HepG2 (cell line): ENCODE measurements around the gene FKBP14. TPM values are rescaled to one million over a fixed set of nuclear protein-coding genes. Genes with fewer than 3 reads are reported as not detected.

Experiments used
- ARID3A ChIP-seq: IDR thresholded peaks from 2 replicates; pipeline ENCODE4 v1.6.1; 2012; ENCODE audit warnings: low read depth, low read length, improper control_type of control experiment
- FOXJ3 ChIP-seq: sonication (generic); formaldehyde crosslinking; IDR thresholded peaks from 2 replicates; pipeline ENCODE4 v1.4.0; 2020; ENCODE audit warnings: missing genetic modification reagents, mild to moderate bottlenecking, borderline replicate concordance
- FOXO1 ChIP-seq: sonication (generic); formaldehyde crosslinking; IDR thresholded peaks from 2 replicates; pipeline ENCODE4 v1.4.0; 2020; ENCODE audit warnings: missing genetic modification reagents
- GABPA ChIP-seq, 2 experiments: IDR thresholded peaks; 2 replicates each; pipeline ENCODE4 v1.6.1; 2011 to 2016; ENCODE audit warnings: low read depth in 2 of 2, low read length in 1 of 2, missing biosample characterization in 1 of 2, missing genetic modification characterization in 1 of 2
- HOXA3 ChIP-seq: sonication (generic); formaldehyde crosslinking; IDR thresholded peaks from 2 replicates; pipeline ENCODE4 v1.5.0; 2020; ENCODE audit warnings: missing genetic modification reagents
- MLX ChIP-seq: IDR thresholded peaks from 2 replicates; pipeline ENCODE4 v1.6.1; 2016
- PAX8 ChIP-seq: sonication (generic); formaldehyde crosslinking; IDR thresholded peaks from 2 replicates; pipeline ENCODE4 v1.8.0; 2022; ENCODE audit warnings: mild to moderate bottlenecking, missing genetic modification reagents, borderline replicate concordance
- PCBP2 ChIP-seq: fragments of 200-400 bp; formaldehyde crosslinking; optimal IDR thresholded peaks from 2 replicates; pipeline ENCODE3; 2018; ENCODE audit warnings: low read length, low read depth; ENCODE audit not compliant: poor library complexity, severe bottlenecking
- RAD21 ChIP-seq: fragments of 450-650 bp; formaldehyde crosslinking; IDR thresholded peaks from 2 replicates; pipeline ENCODE4 v1.5.0; 2020; ENCODE audit warnings: mild to moderate bottlenecking
- SIX4 ChIP-seq: sonication (generic); formaldehyde crosslinking; IDR thresholded peaks from 2 replicates; pipeline ENCODE4 v1.4.0; 2020; ENCODE audit warnings: missing genetic modification reagents
- TGIF2 ChIP-seq: IDR thresholded peaks from 2 replicates; pipeline ENCODE4 v1.6.1; 2016; ENCODE audit warnings: control low read depth, missing compliant biosample characterization
- TRIM24 ChIP-seq: sonication (generic); formaldehyde crosslinking; IDR thresholded peaks from 2 replicates; pipeline ENCODE4 v1.8.0; 2022; ENCODE audit warnings: mild to moderate bottlenecking, missing genetic modification reagents
- WIZ ChIP-seq: sonication (generic); formaldehyde crosslinking; IDR thresholded peaks from 2 replicates; pipeline ENCODE4 v1.5.1; 2020; ENCODE audit warnings: mild to moderate bottlenecking, missing genetic modification reagents
- ZNF101 ChIP-seq: sonication (generic); formaldehyde crosslinking; IDR thresholded peaks from 2 replicates; pipeline ENCODE4 v1.4.0; 2020; ENCODE audit warnings: mild to moderate bottlenecking, low read depth, missing genetic modification reagents, borderline replicate concordance
- ZNF790 ChIP-seq: sonication (generic); formaldehyde crosslinking; IDR thresholded peaks from 2 replicates; pipeline ENCODE4 v1.8.0; 2022; ENCODE audit warnings: missing genetic modification reagents, mild to moderate bottlenecking, borderline replicate concordance
- polyA plus RNA-seq, 8 experiments: library from polyadenylated mRNA; depleted of rRNA in 3 of 8; stranded (reverse) in 7 of 8; unstranded in 1 of 8; fragments of >200 nt; fragmentation: Illumina TruSeq in 4 of 8; extraction: Trizol in 4 of 8; gene quantifications; 2 replicates each; pipeline versions ENCODE4 v1.2.1 to v1.2.3, GENCODE V29; 2011 to 2016; ENCODE audit warnings: low read depth in 4 of 8, missing spikeins in 1 of 8, mixed read lengths in 1 of 8; ENCODE audit not compliant: insufficient read depth in 1 of 8
- total RNA-seq, 5 experiments: library from RNA; depleted of rRNA; stranded (reverse); fragments of >200 nt; fragmentation: Illumina TruSeq; extraction: Trizol; gene quantifications; 2 replicates each; pipeline ENCODE4 v1.2.3, GENCODE V29; 2016; ENCODE audit warnings: low read depth in 1 of 5
- TF ChIP-seq, protein P1 (sequence below): sonication (generic); formaldehyde crosslinking; IDR thresholded peaks from 2 replicates; pipeline ENCODE4 v1.4.0; 2020; ENCODE audit warnings: mild to moderate bottlenecking, missing genetic modification reagents
- TF ChIP-seq, protein P2 (sequence below): sonication (generic); formaldehyde crosslinking; IDR thresholded peaks from 2 replicates; pipeline ENCODE4 v1.4.0; 2020; ENCODE audit warnings: low read depth, missing genetic modification reagents

FKBP14 gene
- total and polyA plus RNA-seq, 2 of the 13 experiments (the other 11 are each of a cell fraction or from before 2014, with no cell fraction given): 20.0 to 32.3 TPM

DNA sequence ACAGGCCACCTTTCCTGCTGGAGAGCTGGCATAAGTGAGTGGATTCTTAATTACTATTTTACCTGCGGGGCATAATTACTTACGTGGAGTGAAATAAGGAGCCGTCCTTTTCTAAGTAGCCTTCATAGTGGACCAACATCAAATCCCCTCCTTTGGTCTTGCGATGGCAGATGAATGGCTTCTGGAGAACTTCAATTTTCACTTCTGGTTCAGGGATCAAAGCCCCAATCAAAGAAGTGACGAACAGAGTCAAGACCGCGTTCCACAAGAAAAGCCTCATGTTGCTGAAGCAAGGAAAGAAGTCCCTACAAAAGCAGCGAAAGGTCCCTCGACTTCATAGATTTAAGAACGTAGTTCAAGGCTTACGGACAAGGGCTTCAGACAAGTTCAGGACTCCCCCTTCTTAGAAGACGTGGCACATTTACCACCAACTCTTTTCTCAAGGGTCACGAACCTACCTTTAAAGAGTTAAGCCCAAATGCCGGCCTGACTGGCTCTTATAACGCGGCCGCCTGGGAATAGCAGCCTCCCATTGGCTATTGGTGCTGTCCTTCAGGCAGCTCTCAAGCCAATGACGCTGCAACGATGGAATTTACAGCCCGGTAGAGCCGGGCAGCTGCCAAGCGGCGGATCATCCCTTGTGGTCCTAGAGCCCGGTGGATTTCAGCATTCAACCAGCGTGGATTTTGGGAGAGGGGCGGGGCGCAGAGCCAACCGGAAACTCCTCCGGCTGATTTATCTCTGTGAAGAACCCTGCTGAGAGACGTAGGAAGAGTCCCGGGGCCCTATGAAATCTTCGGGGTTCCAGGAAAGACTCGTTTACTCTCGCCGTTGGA lies at the start of gene FKBP14 (continued):
- TF ChIP-seq ZNF101: no peak
- peak; percentile 27; the same call in 1 of the 2 replicates for TF ChIP-seq FOXJ3 (CRISPR knock-in tag)
- no peak for TF ChIP-seq RAD21
- peak; percentile 52; the same call in 1 of the 2 replicates for TF ChIP-seq TGIF2
- TF ChIP-seq ZNF790 (CRISPR knock-in tag): no peak
- TF ChIP-seq WIZ (CRISPR knock-in tag): no peak
- no peak for TF ChIP-seq FOXO1
- 0 out of 2 replicates have a peak, but pooled peaks have one; percentile 36 for TF ChIP-seq ARID3A
- no peak for TF ChIP-seq TRIM24
- no peak for TF ChIP-seq GABPA (IDR thresholded peaks at IDR 0.05; ENCODE audit: low read depth, low read length)
- peak; percentile 76 for TF ChIP-seq GABPA (CRISPR knock-in tag; IDR thresholded peaks at IDR 0.05; ENCODE audit: low read depth)
- TF ChIP-seq, protein P1, sequence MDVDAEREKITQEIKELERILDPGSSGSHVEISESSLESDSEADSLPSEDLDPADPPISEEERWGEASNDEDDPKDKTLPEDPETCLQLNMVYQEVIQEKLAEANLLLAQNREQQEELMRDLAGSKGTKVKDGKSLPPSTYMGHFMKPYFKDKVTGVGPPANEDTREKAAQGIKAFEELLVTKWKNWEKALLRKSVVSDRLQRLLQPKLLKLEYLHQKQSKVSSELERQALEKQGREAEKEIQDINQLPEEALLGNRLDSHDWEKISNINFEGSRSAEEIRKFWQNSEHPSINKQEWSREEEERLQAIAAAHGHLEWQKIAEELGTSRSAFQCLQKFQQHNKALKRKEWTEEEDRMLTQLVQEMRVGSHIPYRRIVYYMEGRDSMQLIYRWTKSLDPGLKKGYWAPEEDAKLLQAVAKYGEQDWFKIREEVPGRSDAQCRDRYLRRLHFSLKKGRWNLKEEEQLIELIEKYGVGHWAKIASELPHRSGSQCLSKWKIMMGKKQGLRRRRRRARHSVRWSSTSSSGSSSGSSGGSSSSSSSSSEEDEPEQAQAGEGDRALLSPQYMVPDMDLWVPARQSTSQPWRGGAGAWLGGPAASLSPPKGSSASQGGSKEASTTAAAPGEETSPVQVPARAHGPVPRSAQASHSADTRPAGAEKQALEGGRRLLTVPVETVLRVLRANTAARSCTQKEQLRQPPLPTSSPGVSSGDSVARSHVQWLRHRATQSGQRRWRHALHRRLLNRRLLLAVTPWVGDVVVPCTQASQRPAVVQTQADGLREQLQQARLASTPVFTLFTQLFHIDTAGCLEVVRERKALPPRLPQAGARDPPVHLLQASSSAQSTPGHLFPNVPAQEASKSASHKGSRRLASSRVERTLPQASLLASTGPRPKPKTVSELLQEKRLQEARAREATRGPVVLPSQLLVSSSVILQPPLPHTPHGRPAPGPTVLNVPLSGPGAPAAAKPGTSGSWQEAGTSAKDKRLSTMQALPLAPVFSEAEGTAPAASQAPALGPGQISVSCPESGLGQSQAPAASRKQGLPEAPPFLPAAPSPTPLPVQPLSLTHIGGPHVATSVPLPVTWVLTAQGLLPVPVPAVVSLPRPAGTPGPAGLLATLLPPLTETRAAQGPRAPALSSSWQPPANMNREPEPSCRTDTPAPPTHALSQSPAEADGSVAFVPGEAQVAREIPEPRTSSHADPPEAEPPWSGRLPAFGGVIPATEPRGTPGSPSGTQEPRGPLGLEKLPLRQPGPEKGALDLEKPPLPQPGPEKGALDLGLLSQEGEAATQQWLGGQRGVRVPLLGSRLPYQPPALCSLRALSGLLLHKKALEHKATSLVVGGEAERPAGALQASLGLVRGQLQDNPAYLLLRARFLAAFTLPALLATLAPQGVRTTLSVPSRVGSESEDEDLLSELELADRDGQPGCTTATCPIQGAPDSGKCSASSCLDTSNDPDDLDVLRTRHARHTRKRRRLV (CRISPR knock-in tag): no peak
- TF ChIP-seq SIX4 (CRISPR knock-in tag): peak; percentile 30; the same call in 1 of the 2 replicates
- TF ChIP-seq, protein P2, sequence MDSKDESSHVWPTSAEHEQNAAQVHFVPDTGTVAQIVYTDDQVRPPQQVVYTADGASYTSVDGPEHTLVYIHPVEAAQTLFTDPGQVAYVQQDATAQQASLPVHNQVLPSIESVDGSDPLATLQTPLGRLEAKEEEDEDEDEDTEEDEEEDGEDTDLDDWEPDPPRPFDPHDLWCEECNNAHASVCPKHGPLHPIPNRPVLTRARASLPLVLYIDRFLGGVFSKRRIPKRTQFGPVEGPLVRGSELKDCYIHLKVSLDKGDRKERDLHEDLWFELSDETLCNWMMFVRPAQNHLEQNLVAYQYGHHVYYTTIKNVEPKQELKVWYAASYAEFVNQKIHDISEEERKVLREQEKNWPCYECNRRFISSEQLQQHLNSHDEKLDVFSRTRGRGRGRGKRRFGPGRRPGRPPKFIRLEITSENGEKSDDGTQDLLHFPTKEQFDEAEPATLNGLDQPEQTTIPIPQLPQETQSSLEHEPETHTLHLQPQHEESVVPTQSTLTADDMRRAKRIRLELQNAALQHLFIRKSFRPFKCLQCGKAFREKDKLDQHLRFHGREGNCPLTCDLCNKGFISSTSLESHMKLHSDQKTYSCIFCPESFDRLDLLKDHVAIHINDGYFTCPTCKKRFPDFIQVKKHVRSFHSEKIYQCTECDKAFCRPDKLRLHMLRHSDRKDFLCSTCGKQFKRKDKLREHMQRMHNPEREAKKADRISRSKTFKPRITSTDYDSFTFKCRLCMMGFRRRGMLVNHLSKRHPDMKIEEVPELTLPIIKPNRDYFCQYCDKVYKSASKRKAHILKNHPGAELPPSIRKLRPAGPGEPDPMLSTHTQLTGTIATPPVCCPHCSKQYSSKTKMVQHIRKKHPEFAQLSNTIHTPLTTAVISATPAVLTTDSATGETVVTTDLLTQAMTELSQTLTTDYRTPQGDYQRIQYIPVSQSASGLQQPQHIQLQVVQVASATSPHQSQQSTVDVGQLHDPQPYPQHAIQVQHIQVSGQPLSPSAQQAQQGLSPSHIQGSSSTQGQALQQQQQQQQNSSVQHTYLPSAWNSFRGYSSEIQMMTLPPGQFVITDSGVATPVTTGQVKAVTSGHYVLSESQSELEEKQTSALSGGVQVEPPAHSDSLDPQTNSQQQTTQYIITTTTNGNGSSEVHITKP (CRISPR knock-in tag): peak; percentile 69; the same call in 1 of the 2 replicates
- TF ChIP-seq PCBP2: no peak
- TF ChIP-seq MLX (CRISPR knock-in tag): peak; percentile 49; the same call in 1 of the 2 replicates
- TF ChIP-seq PAX8: no peak
- TF ChIP-seq HOXA3 (CRISPR knock-in tag): peak; percentile 67; the same call in 1 of the 2 replicates
